Right atrium auricular region (tissue), 2 donors: Measurements from ENCODE around the gene LITAFD. TPM values are rescaled to one million over a fixed set of nuclear protein-coding genes. Genes with fewer than 3 reads are reported as not detected.
A peak's percentile ranks its signal among the peaks of the same experiment; 100 is the strongest.

ENCODE experiments used
- DNase-seq: peaks from one replicate; pipeline ENCODE4 v3.0.0-alpha.2; 2019; ENCODE audit warnings: low spot score
- H3K27ac ChIP-seq, 2 donors: fragments of 200-600 bp; sonication (generic); 1 replicate in 1 of 2; 2 replicates in 1 of 2; pipeline ENCODE4 v1.5.1; 2016 to 2019
- H3K27me3 ChIP-seq, 2 donors: fragments of 200-600 bp; sonication (generic); one replicate each; pipeline versions ENCODE4 v1.5.1 to v1.6.0; 2017 to 2019
- H3K36me3 ChIP-seq: fragments of 200-600 bp; sonication (generic); one replicate; pipeline ENCODE4 v1.5.1; 2016
- H3K4me1 ChIP-seq, 2 donors: fragments of 200-600 bp; sonication (generic); one replicate each; pipeline versions ENCODE4 v1.5.1 to v1.6.0; 2017 to 2019
- H3K4me3 ChIP-seq, 2 donors: fragments of 200-600 bp; sonication (generic); 1 replicate in 1 of 2; 2 replicates in 1 of 2; pipeline ENCODE4 v1.5.1; 2017 to 2019; ENCODE audit warnings: mild to moderate bottlenecking in 1 of 2, moderate library complexity in 1 of 2
- H3K9me3 ChIP-seq, 2 donors: fragments of 200-600 bp; sonication (generic); one replicate each; pipeline ENCODE4 v1.5.1; 2019
- total RNA-seq, 2 donors: library from RNA; depleted of rRNA; stranded (reverse); fragments of >200 nt; gene quantifications; one replicate each; pipeline ENCODE4 v1.1.0, GENCODE V29; 2016
- TF ChIP-seq, protein P1 (sequence below), 2 donors: fragments of 200-600 bp; sonication (generic); IDR thresholded peaks; one replicate each; pipeline ENCODE4 v1.5.1; 2019; ENCODE audit warnings: antibody characterized with exemption in 2 of 2

LITAFD gene
- total RNA-seq, 2 donors from 2014 or later = not detected

GRCh38 chr16:8904018-8904430 is 21.9 kb downstream of the LITAFD start:
- TF ChIP-seq, protein P1, sequence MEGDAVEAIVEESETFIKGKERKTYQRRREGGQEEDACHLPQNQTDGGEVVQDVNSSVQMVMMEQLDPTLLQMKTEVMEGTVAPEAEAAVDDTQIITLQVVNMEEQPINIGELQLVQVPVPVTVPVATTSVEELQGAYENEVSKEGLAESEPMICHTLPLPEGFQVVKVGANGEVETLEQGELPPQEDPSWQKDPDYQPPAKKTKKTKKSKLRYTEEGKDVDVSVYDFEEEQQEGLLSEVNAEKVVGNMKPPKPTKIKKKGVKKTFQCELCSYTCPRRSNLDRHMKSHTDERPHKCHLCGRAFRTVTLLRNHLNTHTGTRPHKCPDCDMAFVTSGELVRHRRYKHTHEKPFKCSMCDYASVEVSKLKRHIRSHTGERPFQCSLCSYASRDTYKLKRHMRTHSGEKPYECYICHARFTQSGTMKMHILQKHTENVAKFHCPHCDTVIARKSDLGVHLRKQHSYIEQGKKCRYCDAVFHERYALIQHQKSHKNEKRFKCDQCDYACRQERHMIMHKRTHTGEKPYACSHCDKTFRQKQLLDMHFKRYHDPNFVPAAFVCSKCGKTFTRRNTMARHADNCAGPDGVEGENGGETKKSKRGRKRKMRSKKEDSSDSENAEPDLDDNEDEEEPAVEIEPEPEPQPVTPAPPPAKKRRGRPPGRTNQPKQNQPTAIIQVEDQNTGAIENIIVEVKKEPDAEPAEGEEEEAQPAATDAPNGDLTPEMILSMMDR (IDR thresholded peaks at IDR 0.05) = no peak
- Histone ChIP-seq H3K27ac (no peak overlapping the region), H3K36me3 (peaks cover 94% of the 10 kb centered on the region), H3K9me3 (no peaks in the 10 kb centered on the region), H3K27me3 (no peaks in the 10 kb centered on the region), H3K4me1 (no peaks in the 10 kb centered on the region), H3K4me3 (no peak overlapping the region)
- no peak for DNase-seq

- Histone ChIP-seq H3K4me1 (no peaks in the 10 kb centered on the region), H3K9me3 (no peaks in the 10 kb centered on the region), H3K27me3 (no peaks in the 10 kb centered on the region), H3K27ac (no peak overlapping the region), H3K4me3 (no peak overlapping the region), H3K36me3 (peaks cover 93% of the 10 kb centered on the region)
- TF ChIP-seq, protein P1 (IDR thresholded peaks at IDR 0.05) = peak in 1 of 2 donors; percentile 30
- DNase-seq = no peak
Measured at GRCh38 chr16:8905168-8905762, 23.1 kb downstream of the LITAFD start.

GRCh38 chr16:8905795-8906591 is 23.8 kb downstream of the LITAFD start:
- Histone ChIP-seq H3K4me1 (no peaks in the 10 kb centered on the region), H3K9me3 (no peaks in the 10 kb centered on the region), H3K4me3 (no peak overlapping the region), H3K36me3 (peaks cover 93% of the 10 kb centered on the region), H3K27ac (no peak overlapping the region), H3K27me3 (no peaks in the 10 kb centered on the region)
- no peak for DNase-seq
- TF ChIP-seq, protein P1 (IDR thresholded peaks at IDR 0.05) = no peak

GRCh38 chr16:8907096-8907495 is 24.9 kb downstream of the LITAFD start:
- Histone ChIP-seq H3K9me3 (no peaks in the 10 kb centered on the region), H3K4me1 (no peaks in the 10 kb centered on the region), H3K4me3 (no peak overlapping the region), H3K27ac (no peak overlapping the region), H3K36me3 (peaks cover 92% of the 10 kb centered on the region), H3K27me3 (no peaks in the 10 kb centered on the region)
- no peak for DNase-seq
- TF ChIP-seq, protein P1 (IDR thresholded peaks at IDR 0.05) = no peak

GRCh38 chr16:8908810-8909468 is 26.8 kb downstream of the LITAFD start:
- Histone ChIP-seq H3K36me3 (peaks cover 87% of the 10 kb centered on the region), H3K27ac (no peak overlapping the region), H3K4me3 (no peak overlapping the region), H3K27me3 (no peaks in the 10 kb centered on the region), H3K9me3 (no peaks in the 10 kb centered on the region), H3K4me1 (no peaks in the 10 kb centered on the region)
- TF ChIP-seq, protein P1 (IDR thresholded peaks at IDR 0.05) = no peak
- DNase-seq = no peak
